IMR-90 (cell line): ENCODE measurements around the gene IL1RAPL1. TPM values are rescaled to one million over a fixed set of nuclear protein-coding genes. Genes with fewer than 3 reads are reported as not detected.

Experiments
- ATAC-seq: fragments of 200-7000 bp; cut with Tn5 transposase; 2 replicates; pipeline ENCODE4 v1.9.1; 2020; ENCODE audit warnings: low read depth, mild to moderate bottlenecking, moderate library complexity
- BruUV-seq: library from RNA; stranded (reverse); fragments of 400-500 nt; replicated peaks from 2 replicates; lab custom pipeline; 2021; lab: Mats Ljungman, UMichigan
- CTCF ChIA-PET: fragments of 300-600 bp; formaldehyde crosslinking; extraction: SDS; loops from one replicate; lab custom pipeline; 2021; ENCODE audit warnings: antibody characterized with exemption; lab: Yijun Ruan, JAX
- POLR2A ChIA-PET: fragments of 300-600 bp; sonication (Branson Sonifier 250); formaldehyde crosslinking; loops from one replicate; lab custom pipeline; 2022; ENCODE audit warnings: antibody characterized with exemption; ENCODE audit not compliant: unreplicated experiment; lab: Charles Lee
- DNase-seq: peaks from one replicate; pipeline ENCODE4 v3.0.0; 2013
- H2AFZ ChIP-seq: replicated peaks from 2 replicates; pipeline ENCODE3; 2013; ENCODE audit warnings: low read length, mild to moderate bottlenecking; ENCODE audit not compliant: poor library complexity
- H2AK5ac ChIP-seq: 2 replicates; pipeline ENCODE4 v1.6.1; 2013; ENCODE audit warnings: low read depth, low read length, inconsistent platforms
- H2AK9ac ChIP-seq: replicated peaks from 2 replicates; pipeline ENCODE3; 2013; ENCODE audit warnings: mild to moderate bottlenecking, low read depth, low read length, moderate library complexity; ENCODE audit not compliant: poor library complexity
- H2BK120ac ChIP-seq: 2 replicates; pipeline ENCODE4 v1.6.1; 2013; ENCODE audit warnings: low read depth, low read length, inconsistent platforms
- H2BK15ac ChIP-seq: 3 replicates; pipeline ENCODE4 v1.6.1; 2013; ENCODE audit warnings: low read depth, low read length, inconsistent platforms
- H2BK20ac ChIP-seq: 2 replicates; pipeline ENCODE4 v1.6.1; 2013; ENCODE audit warnings: low read depth, mild to moderate bottlenecking, inconsistent platforms, low read length, moderate library complexity
- H2BK5ac ChIP-seq: 2 replicates; pipeline ENCODE4 v1.6.1; 2013; ENCODE audit warnings: mild to moderate bottlenecking, low read depth, low read length, inconsistent platforms; ENCODE audit not compliant: poor library complexity, severe bottlenecking
- H3K14ac ChIP-seq: replicated peaks from 2 replicates; pipeline ENCODE4 v1.6.1; 2013; ENCODE audit warnings: low read depth, low read length, inconsistent platforms
- H3K18ac ChIP-seq: 2 replicates; pipeline ENCODE4 v1.6.1; 2013; ENCODE audit warnings: low read depth, low read length, control low read depth
- H3K23ac ChIP-seq: 2 replicates; pipeline ENCODE4 v1.6.1; 2013; ENCODE audit warnings: low read depth, low read length, inconsistent platforms
- H3K27ac ChIP-seq: 2 replicates; pipeline ENCODE4 v1.5.1; 2013; ENCODE audit warnings: mild to moderate bottlenecking, control low read depth, low read length; ENCODE audit not compliant: insufficient read depth
- H3K27me3 ChIP-seq: 2 replicates; pipeline ENCODE4 v1.6.1; 2013; ENCODE audit warnings: low read length; ENCODE audit not compliant: control insufficient read depth, insufficient read depth
- H3K36me3 ChIP-seq: 2 replicates; pipeline ENCODE4 v1.6.1; 2013; ENCODE audit warnings: low read length, mixed read lengths; ENCODE audit not compliant: control insufficient read depth, insufficient read depth
- H3K4ac ChIP-seq: 2 replicates; pipeline ENCODE4 v1.6.1; 2013; ENCODE audit warnings: low read depth, low read length, inconsistent platforms
- H3K4me1 ChIP-seq: 2 replicates; pipeline ENCODE4 v1.6.1; 2013; ENCODE audit warnings: low read length, mixed read lengths; ENCODE audit not compliant: control insufficient read depth, insufficient read depth
- H3K4me2 ChIP-seq: 2 replicates; pipeline ENCODE4 v1.6.1; 2013; ENCODE audit warnings: low read depth, mild to moderate bottlenecking, control low read depth, low read length, moderate library complexity
- H3K4me3 ChIP-seq: 2 replicates; pipeline ENCODE4 v1.5.1; 2013; ENCODE audit warnings: low read depth, mild to moderate bottlenecking, control low read depth, low read length, moderate library complexity; ENCODE audit not compliant: insufficient read depth
- H3K56ac ChIP-seq: 2 replicates; pipeline ENCODE4 v1.6.1; 2013; ENCODE audit warnings: low read length, inconsistent platforms; ENCODE audit not compliant: insufficient read depth; ENCODE audit errors: extremely low read depth
- H3K79me1 ChIP-seq, 2 experiments: 2 replicates each; pipeline ENCODE4 v1.6.1; 2013; ENCODE audit warnings: low read length in 2 of 2, inconsistent platforms in 1 of 2, low read depth in 1 of 2
- H3K9ac ChIP-seq: 2 replicates; pipeline ENCODE4 v1.6.1; 2013; ENCODE audit warnings: low read depth, low read length, control low read depth
- H3K9me1 ChIP-seq: 2 replicates; pipeline ENCODE4 v1.6.1; 2013; ENCODE audit warnings: low read length, inconsistent platforms; ENCODE audit not compliant: insufficient read depth
- H3K9me3 ChIP-seq: 2 replicates; pipeline ENCODE4 v1.6.1; 2013; ENCODE audit warnings: low read length; ENCODE audit not compliant: control insufficient read depth, insufficient read depth
- H4K20me1 ChIP-seq: 2 replicates; pipeline ENCODE4 v1.6.1; 2013; ENCODE audit warnings: low read length, inconsistent platforms; ENCODE audit not compliant: insufficient read depth
- H4K5ac ChIP-seq: 2 replicates; pipeline ENCODE4 v1.6.1; 2013; ENCODE audit warnings: mild to moderate bottlenecking, low read depth, low read length, control low read depth
- H4K8ac ChIP-seq, 2 experiments: 2 replicates each; pipeline ENCODE4 v1.6.1; 2013; ENCODE audit warnings: low read depth in 2 of 2, low read length in 2 of 2, control low read depth in 1 of 2, inconsistent platforms in 1 of 2
- H4K91ac ChIP-seq: 2 replicates; pipeline ENCODE4 v1.6.1; 2013; ENCODE audit warnings: low read depth, low read length, inconsistent platforms; ENCODE audit not compliant: insufficient read depth
- BHLHE40 ChIP-seq: fragments of 150-350 bp; IDR thresholded peaks from 2 replicates; pipeline ENCODE4 v1.6.1; 2016; ENCODE audit warnings: mild to moderate bottlenecking, low read depth, low read length
- CEBPB ChIP-seq: IDR thresholded peaks from 2 replicates; pipeline ENCODE4 v1.6.1; 2012; ENCODE audit warnings: low read depth, low read length, improper control_type of control experiment
- CHD1 ChIP-seq: IDR thresholded peaks from 2 replicates; pipeline ENCODE4 v1.6.1; 2012; ENCODE audit warnings: low read depth, low read length, improper control_type of control experiment
- MAFK ChIP-seq: IDR thresholded peaks from 2 replicates; pipeline ENCODE4 v1.6.1; 2012; ENCODE audit warnings: low read depth, low read length, improper control_type of control experiment
- NFE2L2 ChIP-seq: fragments of 150-350 bp; IDR thresholded peaks from 2 replicates; pipeline ENCODE4 v1.6.1; 2016; ENCODE audit warnings: low read depth, mild to moderate bottlenecking, low read length
- RAD21 ChIP-seq: IDR thresholded peaks from 2 replicates; pipeline ENCODE4 v1.6.1; 2012; ENCODE audit warnings: low read length, improper control_type of control experiment
- RFX5 ChIP-seq: IDR thresholded peaks from 2 replicates; pipeline ENCODE4 v1.8.0; 2012; ENCODE audit warnings: low read depth, mild to moderate bottlenecking, low read length, moderate library complexity
- SMC3 ChIP-seq: fragments of 150-350 bp; IDR thresholded peaks from 2 replicates; pipeline ENCODE4 v1.6.1; 2016; ENCODE audit warnings: low read depth, mild to moderate bottlenecking, antibody characterized with exemption, low read length, moderate library complexity
- WGBS, 2 experiments: methylation state at CpG; one replicate each; pipeline versions ENCODE4 v1.1.5 to v1.1.7; 2013; ENCODE audit warnings: missing lambda C conversion rate in 2 of 2; ENCODE audit not compliant: insufficient read length in 1 of 2; ENCODE audit errors: extremely low coverage in 2 of 2; 5-methylcytosine and 5-hydroxymethylcytosine counted together
- dilution Hi-C: fragments of 300-500 bp; cut with HindIII; formaldehyde crosslinking; loops from one replicate; pipeline ENCODE4 v1.14.3; 2018; ENCODE audit warnings: low sequenced_read_pairs; ENCODE audit not compliant: unreplicated experiment
- in situ Hi-C: fragments of 300-500 bp; cut with MboI; formaldehyde crosslinking; loops from 3 replicates; pipeline ENCODE4 v1.14.3; 2019; ENCODE audit warnings: low sequenced_read_pairs, inconsistent platforms, mixed read lengths
- intact Hi-C: fragments of 100-400 bp; cut with micrococcal nuclease; formaldehyde crosslinking; loops from 2 replicates; pipeline ENCODE4 v1.10.0; 2022
- polyA plus RNA-seq, 3 experiments: library from polyadenylated mRNA; depleted of rRNA; stranded (reverse); fragments of >200 nt; gene quantifications; 2 replicates each; pipeline ENCODE4 v1.2.3, GENCODE V29; 2012; ENCODE audit warnings: low replicate concordance in 1 of 3
- total RNA-seq: library from RNA; depleted of rRNA; stranded (reverse); fragments of >200 nt; gene quantifications from 2 replicates; pipeline ENCODE4 v1.2.3, GENCODE V29; 2012
- TF ChIP-seq, protein P1 (sequence below): conservative IDR thresholded peaks from 2 replicates; pipeline ENCODE4 v1.5.1; 2012; ENCODE audit warnings: mild to moderate bottlenecking, low read depth, low read length, improper control_type of control experiment
- TF ChIP-seq, protein P2 (sequence below): fragments of 150-350 bp; IDR thresholded peaks from 2 replicates; pipeline ENCODE4 v1.6.1; 2016; ENCODE audit warnings: low read depth, mild to moderate bottlenecking, low read length, moderate library complexity, borderline replicate concordance

IL1RAPL1 gene
- total and polyA plus RNA-seq, 2 of the 4 experiments (the other 2 are of a cell fraction), result 1.5 to 9.0 TPM

- H2BK15ac ChIP-seq, result no peak overlapping the region
- in situ Hi-C loops (no loop called here), intact Hi-C loops (no loop called here), dilution Hi-C loops (no loop called here)
- H4K20me1 ChIP-seq, result no peaks in the 10 kb centered on the region
- H3K14ac ChIP-seq, result no peak overlapping the region
- H3K27me3 ChIP-seq, result no peaks in the 10 kb centered on the region
- no peak overlapping the region for H2AK9ac ChIP-seq
- H3K36me3 ChIP-seq, result no peaks in the 10 kb centered on the region
- no peaks in the 10 kb centered on the region for H3K9me1 ChIP-seq
- no peak overlapping the region for H3K4me3 ChIP-seq
- no CpG with 5 or more reads among the region's 1 CpG for WGBS, 2 experiments
- DNase-seq, result no peak
- H2BK20ac ChIP-seq, result no peak overlapping the region
- no peaks in the 10 kb centered on the region for H3K79me1 ChIP-seq
- H3K23ac ChIP-seq, result no peak overlapping the region
- no peaks in the 10 kb centered on the region for H3K9me3 ChIP-seq
- ChIA-PET POLR2A (no interaction called here), CTCF (interaction anchor here (0.5 kb wide), 1 partner anchor 704 kb away, joined by 3 read pairs; no protein-coding TSS in a partner anchor)
- no peak overlapping the region for H3K4ac ChIP-seq
- H3K4me2 ChIP-seq, result no peak overlapping the region
- no peak overlapping the region for H2BK120ac ChIP-seq
- TF ChIP-seq BHLHE40 (no peak), SMC3 (no peak), NFE2L2 (no peak), RAD21 (no peak), MAFK (no peak), CHD1 (no peak), CEBPB (no peak), RFX5 (no peak)
- TF ChIP-seq, protein P1, sequence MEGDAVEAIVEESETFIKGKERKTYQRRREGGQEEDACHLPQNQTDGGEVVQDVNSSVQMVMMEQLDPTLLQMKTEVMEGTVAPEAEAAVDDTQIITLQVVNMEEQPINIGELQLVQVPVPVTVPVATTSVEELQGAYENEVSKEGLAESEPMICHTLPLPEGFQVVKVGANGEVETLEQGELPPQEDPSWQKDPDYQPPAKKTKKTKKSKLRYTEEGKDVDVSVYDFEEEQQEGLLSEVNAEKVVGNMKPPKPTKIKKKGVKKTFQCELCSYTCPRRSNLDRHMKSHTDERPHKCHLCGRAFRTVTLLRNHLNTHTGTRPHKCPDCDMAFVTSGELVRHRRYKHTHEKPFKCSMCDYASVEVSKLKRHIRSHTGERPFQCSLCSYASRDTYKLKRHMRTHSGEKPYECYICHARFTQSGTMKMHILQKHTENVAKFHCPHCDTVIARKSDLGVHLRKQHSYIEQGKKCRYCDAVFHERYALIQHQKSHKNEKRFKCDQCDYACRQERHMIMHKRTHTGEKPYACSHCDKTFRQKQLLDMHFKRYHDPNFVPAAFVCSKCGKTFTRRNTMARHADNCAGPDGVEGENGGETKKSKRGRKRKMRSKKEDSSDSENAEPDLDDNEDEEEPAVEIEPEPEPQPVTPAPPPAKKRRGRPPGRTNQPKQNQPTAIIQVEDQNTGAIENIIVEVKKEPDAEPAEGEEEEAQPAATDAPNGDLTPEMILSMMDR, result no peak
- TF ChIP-seq, protein P2, sequence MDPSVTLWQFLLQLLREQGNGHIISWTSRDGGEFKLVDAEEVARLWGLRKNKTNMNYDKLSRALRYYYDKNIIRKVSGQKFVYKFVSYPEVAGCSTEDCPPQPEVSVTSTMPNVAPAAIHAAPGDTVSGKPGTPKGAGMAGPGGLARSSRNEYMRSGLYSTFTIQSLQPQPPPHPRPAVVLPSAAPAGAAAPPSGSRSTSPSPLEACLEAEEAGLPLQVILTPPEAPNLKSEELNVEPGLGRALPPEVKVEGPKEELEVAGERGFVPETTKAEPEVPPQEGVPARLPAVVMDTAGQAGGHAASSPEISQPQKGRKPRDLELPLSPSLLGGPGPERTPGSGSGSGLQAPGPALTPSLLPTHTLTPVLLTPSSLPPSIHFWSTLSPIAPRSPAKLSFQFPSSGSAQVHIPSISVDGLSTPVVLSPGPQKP, result no peak
- no peak overlapping the region for H3K56ac ChIP-seq
- H3K4me1 ChIP-seq, result no peaks in the 10 kb centered on the region
- H3K9ac ChIP-seq, result no peak overlapping the region
- no peak for ATAC-seq
- BruUV-seq, result no TSS peak
- no peak overlapping the region for H2BK5ac ChIP-seq
- H3K18ac ChIP-seq, result no peak overlapping the region
- no peak overlapping the region for H3K27ac ChIP-seq
- H4K91ac ChIP-seq, result no peak overlapping the region
- H2AK5ac ChIP-seq, result no peak overlapping the region
- no peak overlapping the region for H2AFZ ChIP-seq
- no peak overlapping the region for H4K8ac ChIP-seq
- H4K5ac ChIP-seq, result no peak overlapping the region
Measured at GRCh38 chrX:29359276-29359675, 772.0 kb downstream of the IL1RAPL1 start.
